HG03196 (cell line): Measurements from ENCODE around the gene MACROD2.
A peak's percentile ranks its signal among the peaks of the same experiment; 100 is the strongest.

Source experiments
- ATAC-seq: cut with Tn5 transposase; IDR thresholded peaks from one replicate; pipeline ENCODE4 v1.9.1; 2021; ENCODE audit not compliant: unreplicated experiment

The MACROD2 gene

DNA sequence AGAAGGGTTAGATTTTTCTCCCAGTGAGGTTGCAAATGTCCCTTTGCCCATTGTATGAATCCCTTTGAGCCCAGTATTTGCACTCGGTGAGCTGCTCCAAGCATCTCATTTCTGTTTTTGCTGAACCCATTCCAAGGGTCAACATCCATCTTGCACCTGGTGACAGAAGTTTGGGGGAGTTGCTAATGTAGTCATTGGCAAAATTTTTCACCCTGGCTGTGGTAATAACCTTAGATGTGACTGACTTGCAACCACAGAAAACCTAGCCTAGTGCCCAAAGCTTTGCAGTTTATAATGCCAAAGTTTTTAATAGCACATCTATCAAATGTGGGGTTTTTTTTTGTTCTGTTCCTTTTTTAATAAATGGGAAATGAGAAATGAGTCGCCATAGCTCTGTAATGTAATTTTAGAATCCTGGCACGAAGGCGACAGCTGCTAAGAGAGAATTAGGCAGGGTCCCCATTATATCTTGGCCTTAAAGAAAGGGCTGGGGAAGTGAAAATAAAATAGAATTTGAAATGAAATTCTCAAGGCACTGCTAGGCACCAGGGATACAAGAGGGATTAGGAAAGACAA lies 1895.2 kb downstream of the MACROD2 start:
- ATAC-seq: no peak

GRCh38 chr20:15895126-15895525 lies 1899.8 kb downstream of the MACROD2 start:
- ATAC-seq: no peak

- ATAC-seq: peak; percentile 83
These were observed 1900.3 kb downstream of the MACROD2 start for GRCh38 chr20:15895560-15896084.

- ATAC-seq: no peak
These were observed 1904.7 kb downstream of the MACROD2 start for GRCh38 chr20:15899967-15900366.

- ATAC-seq: no peak
These were observed 1905.1 kb downstream of the MACROD2 start for GRCh38 chr20:15900443-15900842.

DNA sequence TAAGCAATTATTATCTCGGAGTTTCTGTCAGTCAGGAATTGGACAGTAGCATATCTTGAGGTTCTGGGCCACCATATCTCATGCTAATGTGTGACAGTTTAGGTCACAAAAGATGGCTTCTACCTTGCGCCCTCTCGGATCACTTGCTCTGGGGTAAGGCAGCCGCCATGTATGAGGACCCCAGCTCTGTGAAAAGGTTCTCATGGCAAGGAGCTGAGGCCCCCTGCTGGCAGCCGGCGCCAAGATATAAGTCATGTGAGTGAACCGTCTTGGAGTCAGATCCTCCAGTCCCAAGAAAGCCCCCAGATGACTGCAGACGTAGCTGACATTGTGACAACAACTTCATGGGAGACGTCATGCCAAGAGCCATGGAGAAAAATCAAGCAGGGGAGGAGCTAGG lies 1907.2 kb downstream of the MACROD2 start:
- no peak for ATAC-seq

GRCh38 chr20:15905661-15906060 lies 1910.3 kb downstream of the MACROD2 start:
- no peak for ATAC-seq

- ATAC-seq: no peak
These were observed 1914.7 kb downstream of the MACROD2 start for GRCh38 chr20:15909995-15910394.

DNA sequence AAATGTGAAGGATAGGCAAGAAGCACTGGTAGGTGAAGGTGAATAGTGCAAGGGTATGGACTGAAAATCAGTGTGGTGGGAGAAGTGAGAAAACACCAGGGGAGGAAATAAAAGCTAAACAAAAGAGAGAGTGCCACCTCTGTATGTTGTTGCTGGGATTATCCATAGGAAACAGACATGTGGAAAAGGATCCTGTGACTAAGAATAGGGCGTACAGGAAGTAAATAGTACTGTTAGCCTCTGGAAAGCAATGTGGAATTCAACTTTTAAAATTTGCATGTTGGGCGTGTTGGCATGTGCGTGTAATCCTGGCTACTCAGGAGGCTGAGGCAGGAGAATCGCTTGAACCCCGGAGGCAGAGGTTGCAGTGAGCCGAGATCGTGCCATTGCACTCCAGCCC lies 1916.3 kb downstream of the MACROD2 start:
- no peak for ATAC-seq

DNA sequence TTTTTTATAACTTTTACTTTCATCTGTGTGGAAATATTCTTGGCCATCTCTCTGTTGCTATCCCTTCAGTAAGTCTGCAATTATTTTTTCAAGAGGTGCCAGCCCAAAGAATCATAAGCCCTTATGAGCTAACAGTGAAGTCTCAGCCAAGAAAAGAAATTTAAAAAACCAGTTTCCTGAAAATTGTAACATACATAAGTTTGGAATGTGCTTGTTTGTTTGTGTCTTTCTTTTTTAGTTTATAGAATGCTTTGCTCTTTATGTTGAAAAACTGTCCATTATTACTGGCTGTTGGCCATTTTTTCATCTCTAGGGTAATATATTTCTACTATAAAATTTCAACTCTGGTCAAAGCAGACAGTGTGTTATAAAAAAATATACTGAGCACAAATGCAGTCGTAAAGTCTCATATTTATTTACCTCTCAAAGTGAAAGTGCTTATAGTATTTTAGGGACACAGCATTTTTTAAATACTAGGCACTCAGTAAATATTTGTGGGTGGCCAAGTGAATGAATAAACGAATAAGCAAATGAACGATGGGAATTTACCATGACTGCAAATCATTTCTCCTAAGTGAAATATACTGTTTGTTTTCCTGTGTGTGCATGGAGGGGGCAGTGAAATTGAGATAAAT lies 1918.2 kb downstream of the MACROD2 start:
- ATAC-seq: no peak

GRCh38 chr20:15916623-15917022 lies 1921.3 kb downstream of the MACROD2 start:
- ATAC-seq: no peak

GRCh38 chr20:15917283-15917682 lies 1922.0 kb downstream of the MACROD2 start:
- no peak for ATAC-seq

- no peak for ATAC-seq
These were observed 1923.3 kb downstream of the MACROD2 start for GRCh38 chr20:15918631-15919030.

- no peak for ATAC-seq
These were observed 1923.8 kb downstream of the MACROD2 start for GRCh38 chr20:15919118-15919517.

DNA sequence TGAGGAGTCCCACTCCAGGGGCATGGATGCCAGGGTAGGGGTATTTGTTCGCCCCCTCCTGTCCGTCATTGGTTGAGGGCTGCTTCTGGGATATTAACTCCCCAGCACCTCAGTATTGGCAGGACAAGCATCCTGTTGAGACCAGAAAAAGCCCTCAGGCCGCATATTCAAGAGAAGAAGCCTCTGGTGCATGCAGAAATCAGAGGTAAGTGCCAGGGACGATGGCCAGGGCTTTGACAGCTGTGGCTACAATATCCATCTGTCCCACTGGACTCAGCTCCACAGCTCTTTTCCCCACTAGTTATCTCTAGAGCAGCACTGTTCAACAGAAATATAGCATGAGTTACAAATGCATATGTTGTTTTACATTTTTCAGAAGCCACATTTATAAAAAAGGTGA lies 1926.6 kb downstream of the MACROD2 start:
- ATAC-seq: no peak

GRCh38 chr20:15922556-15922955 lies 1927.2 kb downstream of the MACROD2 start:
- peak; percentile 25 for ATAC-seq

DNA sequence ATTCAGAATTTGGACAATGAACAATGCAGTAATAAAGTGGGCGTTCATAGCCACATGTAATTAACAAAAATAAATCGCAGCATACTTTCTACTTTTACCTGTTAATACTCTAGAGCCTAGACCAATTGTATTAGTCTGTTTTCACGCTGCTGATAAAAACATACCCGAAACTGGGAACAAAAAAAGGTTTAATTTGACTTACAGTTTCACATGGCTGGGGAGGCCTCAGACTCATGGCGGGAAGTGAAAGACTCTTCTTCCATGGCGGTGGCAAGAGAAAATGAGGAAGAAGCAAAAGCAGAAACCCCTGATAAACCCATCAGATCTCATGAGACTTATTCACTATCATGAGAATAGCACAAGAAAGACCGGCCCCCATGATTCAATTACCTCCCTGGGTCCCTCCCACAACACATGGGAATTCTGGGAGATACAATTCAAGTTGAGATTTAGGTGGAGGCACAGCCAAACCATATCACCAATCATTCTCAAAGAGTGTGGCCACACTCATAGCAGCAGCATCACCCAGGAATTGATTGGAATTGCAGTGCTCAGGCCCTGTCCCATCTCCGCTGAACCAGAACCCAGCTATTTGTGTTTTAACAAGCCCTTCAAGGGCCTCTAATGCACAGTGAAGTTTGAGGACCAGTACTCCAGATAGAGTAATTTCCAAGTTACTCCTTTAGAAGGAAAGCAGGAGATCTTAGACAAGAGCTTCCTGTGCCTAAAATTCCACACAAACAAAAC lies 1927.9 kb downstream of the MACROD2 start:
- peak; percentile 54 for ATAC-seq

DNA sequence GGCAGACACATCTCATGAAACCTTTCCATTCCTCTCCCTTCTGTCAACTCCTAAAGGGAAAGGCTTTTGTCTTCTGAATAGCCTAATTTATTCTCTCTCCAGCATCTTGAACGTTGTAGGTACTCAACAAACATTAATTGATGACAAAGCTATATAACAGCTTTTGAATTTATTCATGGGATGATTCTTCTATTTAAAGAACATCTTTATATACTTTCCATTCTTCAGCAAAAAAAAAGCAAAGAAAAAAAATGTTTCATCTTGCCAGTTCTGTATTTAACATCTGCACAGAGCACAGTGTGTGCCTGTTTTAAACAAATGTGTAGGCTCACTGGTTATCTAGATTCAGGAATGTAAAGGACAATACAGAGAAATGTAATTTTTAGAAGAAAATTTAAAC lies 1929.2 kb downstream of the MACROD2 start:
- ATAC-seq: no peak

- no peak for ATAC-seq
These were observed 1930.1 kb downstream of the MACROD2 start for GRCh38 chr20:15925376-15925775.

DNA sequence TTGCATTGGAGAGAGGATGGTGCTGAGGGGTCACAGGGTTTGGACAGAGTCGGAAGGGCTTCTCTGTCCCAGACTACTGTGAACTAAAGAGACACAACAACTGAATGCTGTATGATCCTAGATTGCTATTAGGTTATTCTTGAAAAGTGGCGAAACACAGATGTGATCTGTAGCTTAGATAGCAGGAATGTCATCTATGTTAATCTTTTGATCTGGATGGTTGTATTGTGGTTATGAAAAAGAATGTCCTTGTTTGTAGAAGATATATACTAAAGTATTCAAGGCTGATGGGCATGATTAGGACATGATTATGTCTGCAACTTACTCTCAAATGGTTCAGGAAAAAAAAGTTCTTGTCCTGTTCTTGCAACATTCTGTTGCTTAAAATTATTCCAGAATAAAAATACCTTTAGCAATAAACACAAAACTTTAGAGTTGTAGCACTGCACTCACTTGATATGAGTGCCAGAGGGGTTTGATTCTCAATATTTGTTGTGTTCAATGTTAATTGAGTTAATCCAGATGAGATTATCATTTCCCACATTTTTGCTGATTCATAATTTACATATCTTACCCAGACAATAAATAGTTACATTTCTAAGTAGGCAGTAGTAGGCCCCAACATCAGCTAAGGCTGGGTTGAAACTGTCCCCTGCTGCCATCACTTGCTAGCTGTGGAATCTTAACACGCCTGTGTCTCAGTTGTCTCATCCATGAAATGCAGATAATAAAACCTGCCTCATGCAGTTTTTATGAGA lies 1932.8 kb downstream of the MACROD2 start:
- ATAC-seq: no peak

DNA sequence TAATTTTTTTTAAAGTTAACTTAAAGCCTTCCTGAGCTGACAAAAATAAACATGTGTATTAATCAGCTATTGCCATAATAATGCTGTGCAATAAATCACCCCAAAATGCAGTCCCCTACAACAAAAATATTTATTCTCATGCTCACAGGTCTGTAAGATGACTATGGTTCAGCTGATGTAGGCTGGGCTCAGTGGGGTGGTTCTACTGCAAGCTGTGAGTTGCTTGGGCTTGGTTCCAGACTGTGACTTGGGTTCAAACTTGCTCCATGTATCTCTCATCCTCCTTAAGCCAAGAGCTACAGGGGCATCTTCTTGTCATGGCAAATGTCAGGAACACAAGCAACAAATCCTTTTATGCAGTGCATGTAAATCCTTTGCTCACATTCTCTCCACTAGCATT lies 1933.6 kb downstream of the MACROD2 start:
- no peak for ATAC-seq
